SHP77 treated with DMSO at 0.1 percent for 48 hours (cell line): ENCODE measurements around the gene RGPD3.
"Not testable (repeated sequence)": the region's sequence is repeated elsewhere in the genome, so short reads cannot be mapped to it uniquely, and the experiment has no call there.

ENCODE experiments used
- DNase-seq: peaks from one replicate; lab custom pipeline; 2025; lab: John Stamatoyannopoulos, UW

RGPD3 gene

DNA sequence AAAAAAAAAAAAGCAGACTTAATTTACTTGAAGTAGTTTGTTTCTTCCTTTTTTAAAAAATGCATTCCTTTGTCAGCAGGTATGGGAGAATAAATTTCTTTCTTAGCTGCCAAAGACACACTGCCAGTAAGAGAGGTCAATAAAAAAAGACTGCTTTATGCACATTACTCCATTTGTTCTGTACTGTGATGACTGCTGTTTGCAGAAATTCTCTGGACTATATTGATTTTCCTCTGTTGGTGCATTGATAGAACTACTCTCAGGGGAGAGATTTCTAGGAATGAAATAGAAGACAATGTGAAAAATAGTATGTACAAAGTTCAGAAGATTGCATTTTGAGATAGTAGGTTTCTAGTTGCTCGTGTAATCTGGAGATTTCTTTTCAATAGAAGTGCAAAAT lies 11.3 kb upstream of the RGPD3 start:
- not testable (repeated sequence) for DNase-seq

- not testable (repeated sequence) for DNase-seq
Measured at GRCh38 chr2:106477647-106478046, 9.4 kb upstream of the RGPD3 start.

DNA sequence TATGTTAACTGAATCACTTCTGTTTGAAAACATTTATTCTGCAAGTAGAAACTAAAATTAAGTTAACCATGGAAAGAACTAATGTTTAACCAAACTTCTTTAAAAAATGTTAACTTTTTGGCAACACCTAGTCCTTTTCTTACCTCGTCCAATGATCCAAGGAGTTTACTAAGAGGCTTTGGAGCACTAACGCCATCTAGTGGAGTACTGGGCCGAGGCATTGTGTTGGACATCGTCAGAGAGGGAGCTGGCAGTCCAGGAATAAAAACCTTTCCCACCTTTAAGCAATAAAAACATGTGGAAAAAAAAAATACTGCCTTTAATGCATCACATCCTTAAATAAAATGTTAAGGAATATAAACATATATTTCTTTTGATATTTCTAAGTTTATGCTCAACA lies 2.4 kb upstream of the RGPD3 start:
- DNase-seq = not testable (repeated sequence)

DNA sequence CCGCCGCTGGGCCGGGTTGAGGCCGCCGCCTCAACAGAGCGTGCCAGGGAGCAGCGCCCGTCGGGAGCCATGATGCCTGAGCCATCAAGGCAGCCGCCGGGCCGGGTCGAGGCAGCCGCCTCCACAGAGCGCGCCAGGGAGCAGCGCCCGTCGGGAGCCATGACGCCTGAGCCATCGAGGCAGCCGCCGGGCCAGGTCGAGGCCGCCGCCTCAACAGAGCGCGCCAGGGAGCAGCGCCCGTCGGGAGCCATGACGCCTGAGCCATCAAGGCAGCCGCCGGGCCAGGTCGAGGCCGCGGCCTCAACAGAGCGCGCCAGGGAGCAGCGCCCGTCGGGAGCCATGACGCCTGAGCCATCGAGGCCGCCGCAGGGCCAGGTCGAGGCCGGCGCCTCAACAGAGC lies 697 bp downstream of the RGPD3 start:
- DNase-seq = not testable (repeated sequence)

DNA sequence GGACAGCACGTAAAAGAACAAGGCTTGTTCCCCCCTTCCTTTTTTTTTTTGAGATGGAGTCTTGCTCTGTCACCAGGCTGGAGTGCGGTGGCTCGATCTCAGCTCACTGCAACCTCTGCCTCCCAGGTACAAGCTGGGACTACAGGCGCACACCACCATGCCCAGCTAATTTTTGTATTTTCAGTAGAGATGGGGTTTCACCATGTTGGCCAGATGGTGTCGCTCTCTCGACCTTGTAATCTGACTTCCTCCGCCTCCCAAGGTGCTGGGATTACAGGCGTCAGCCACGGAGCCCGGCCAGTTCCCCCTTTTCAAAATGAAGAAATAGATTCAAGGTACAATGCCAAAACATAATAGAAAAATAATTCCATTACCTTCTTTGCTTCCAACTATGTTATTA lies 6.3 kb downstream of the RGPD3 start:
- DNase-seq = not testable (repeated sequence)

- DNase-seq = not testable (repeated sequence)
Measured at GRCh38 chr2:106390680-106391079, 77.5 kb downstream of the RGPD3 start.

DNA sequence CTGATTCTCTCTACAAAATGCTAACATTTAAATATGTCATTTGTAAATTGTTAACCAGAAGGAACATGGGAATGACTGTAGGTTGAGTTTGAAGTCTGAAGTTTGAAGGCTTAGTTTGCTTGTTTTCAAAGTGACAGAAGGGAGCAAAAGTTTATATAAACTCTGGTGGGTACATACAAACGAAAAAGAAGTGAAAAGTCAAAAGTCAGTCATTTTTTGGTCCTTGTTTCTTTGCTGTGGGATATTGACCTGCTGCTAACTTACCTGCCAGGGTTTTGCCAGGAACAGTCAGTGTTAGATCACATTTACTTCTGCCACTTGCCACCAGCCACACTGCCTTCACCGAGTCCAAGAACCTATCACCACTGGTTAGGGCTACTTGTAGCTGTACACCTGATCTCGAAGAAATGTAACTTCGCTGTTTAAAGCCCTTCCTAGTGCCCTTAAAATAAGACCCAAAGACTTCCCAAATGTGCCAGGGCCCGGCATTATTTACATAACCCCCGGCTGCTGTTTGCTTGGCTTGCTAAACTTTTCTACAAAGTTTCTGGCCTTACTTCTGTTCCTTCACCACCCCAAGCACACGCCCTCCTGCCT lies 79.3 kb downstream of the RGPD3 start:
- not testable (repeated sequence) for DNase-seq

GRCh38 chr2:106384548-106384947 lies 83.7 kb downstream of the RGPD3 start:
- DNase-seq = not testable (repeated sequence)

GRCh38 chr2:106381867-106382266 lies 86.3 kb downstream of the RGPD3 start:
- DNase-seq = not testable (repeated sequence)

DNA sequence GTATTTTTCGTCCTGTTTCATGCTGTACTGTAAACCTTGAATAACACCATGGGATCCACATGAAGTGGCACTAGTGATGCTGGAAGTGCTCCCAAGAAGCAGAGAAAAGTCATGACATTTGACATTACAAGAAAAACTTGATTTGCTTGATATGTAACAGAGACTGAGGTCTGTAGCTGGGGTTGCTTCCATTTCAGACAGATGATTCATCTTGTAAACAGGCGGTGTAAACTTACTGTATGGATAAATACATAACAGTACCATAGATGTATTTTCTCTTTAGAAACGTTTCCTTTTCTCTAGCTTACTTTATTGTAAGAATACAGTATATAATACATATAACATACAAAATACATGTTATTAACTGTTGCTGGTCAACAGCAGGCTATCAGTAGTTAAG lies 88.6 kb downstream of the RGPD3 start:
- DNase-seq = not testable (repeated sequence)

DNA sequence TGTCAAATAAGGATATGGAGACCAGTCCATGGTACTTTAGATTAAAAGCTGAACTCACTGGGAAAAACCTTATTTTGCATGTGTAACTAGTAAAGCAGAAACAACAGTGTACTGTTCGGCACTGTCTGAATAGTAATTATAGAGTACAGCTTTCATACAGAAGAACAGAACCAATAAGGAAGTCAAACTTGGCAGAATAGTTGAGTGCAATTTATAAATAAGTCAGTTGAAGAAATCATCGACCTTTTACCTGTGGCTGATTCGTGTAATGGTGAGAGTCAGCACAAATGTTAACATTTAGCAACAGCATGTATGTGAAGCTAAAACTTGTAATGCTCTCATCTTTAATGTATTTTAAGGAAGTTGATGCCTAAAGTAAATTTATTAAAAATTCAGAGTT lies 99.0 kb downstream of the RGPD3 start:
- not testable (repeated sequence) for DNase-seq

GRCh38 chr2:106366204-106366885 lies 101.9 kb downstream of the RGPD3 start:
- DNase-seq = no peak

DNA sequence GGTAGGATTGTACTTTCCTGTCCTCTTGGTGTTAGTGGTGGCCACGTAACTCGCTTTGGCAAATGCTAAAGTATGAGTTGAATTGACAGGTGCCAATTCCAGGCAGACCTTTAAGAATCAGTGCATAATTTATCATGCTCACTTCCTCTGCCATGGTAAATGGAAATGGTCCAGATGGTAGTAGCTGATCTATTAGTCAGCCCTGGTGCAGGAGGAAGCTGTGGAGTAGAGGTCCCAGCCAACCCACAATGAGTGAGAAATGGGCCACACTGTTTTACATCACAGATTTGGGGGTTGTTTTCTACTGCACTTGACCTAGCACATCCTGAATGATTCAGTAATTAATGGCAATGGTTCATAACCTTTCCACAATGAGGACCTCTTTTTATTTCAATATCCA lies 104.4 kb downstream of the RGPD3 start:
- DNase-seq = no peak

DNA sequence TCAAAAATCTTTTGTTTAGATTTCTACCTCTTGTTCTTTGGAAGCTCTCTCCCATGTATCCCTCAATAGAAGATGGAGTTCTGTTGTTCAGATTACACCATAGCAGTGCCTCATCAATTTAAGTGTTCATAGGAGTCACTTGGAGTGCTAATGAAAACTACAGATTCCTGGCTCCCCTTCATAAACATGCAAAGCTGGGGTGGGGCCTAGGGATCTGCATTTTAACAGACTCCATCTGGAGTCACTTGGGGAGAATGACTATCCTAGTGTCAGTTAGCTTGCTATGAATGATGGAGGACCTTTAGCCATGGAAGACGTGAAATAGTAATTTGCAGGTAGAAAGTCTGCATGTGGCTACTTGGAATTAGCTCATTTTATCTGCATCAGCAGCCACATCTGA lies 105.4 kb downstream of the RGPD3 start:
- DNase-seq = no peak

GRCh38 chr2:106359512-106359911 lies 108.7 kb downstream of the RGPD3 start:
- no peak for DNase-seq

GRCh38 chr2:106358521-106358920 lies 109.7 kb downstream of the RGPD3 start:
- DNase-seq = no peak

DNA sequence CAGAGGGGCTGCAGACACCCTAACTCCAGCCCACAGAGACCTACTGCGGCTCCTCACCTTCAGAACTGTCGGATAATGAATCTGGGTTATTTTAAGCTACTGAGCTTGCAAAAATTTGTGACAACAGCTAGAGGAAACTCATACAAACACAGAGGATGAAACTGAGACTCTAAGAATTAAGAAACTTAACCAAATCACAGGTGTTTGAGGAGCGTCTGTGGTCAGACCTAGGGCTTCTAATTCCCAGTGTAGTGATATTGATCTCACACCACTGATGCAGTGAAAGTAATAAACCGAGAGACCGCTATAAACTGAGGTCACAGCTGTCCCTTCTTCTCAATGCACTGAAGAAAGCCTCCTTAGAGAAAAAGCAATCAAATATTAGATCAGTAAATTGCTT lies 110.1 kb downstream of the RGPD3 start:
- no peak for DNase-seq

- no peak for DNase-seq
Measured at GRCh38 chr2:106356291-106356690, 111.9 kb downstream of the RGPD3 start.

DNA sequence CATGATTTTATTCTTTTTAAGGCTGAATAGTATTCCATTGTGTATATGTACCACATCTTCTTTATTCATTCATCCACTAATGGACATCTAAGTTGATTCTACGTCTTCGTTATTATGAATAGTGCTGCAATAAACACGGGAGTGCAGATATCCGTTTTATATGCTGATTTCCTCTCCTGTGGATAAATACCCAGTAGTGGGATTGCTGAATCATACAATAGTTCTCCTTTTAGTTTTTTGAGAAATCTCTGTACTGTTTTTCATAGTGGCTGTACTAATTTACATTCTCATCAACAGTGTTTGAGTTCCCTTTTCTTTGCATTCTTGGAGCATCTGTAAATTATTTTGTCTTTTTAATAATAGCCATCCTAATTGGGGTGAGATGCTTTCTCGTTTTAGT lies 114.5 kb downstream of the RGPD3 start:
- no peak for DNase-seq

DNA sequence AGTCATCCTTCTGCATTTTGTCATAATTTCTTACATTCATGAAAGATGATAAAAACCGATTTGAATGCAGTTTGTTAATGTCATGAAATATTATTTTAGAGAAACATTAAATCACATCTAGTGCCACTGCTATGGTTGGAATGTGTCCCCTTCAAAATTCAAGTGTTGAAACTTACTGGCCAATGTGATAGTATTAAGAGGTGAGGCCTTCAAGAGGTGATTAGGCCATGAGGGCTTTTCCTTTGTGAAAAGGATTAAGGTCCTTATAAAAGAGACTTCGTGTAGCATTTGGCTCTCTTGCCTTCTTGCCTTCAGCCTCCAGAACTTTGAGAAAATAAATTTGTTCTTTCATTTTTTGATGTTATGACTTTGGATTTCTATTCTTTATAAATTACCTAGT lies 117.2 kb downstream of the RGPD3 start:
- no peak for DNase-seq

GRCh38 chr2:106344302-106344701 lies 123.9 kb downstream of the RGPD3 start:
- no peak for DNase-seq

DNA sequence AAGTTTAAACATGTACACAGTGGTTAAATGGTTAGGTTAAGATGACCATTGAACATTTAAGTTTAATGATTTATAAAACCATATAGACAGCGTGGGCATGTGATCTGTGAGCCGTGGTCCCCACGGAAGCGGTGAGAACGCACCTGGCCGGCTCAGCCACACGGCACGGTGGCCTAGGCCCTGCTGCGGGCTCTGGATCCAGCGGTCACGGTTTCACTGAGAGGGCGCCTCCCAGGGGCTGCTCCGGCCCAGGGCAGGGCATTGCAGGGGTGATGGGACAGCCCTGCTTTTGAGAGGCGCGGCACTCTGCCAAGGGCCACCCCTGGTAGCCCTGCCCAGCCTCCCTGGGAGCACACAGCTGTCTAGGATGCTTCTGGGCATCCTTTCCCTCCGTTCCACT lies 124.9 kb downstream of the RGPD3 start:
- no peak for DNase-seq

- no peak for DNase-seq
Measured at GRCh38 chr2:106342831-106343251, 125.4 kb downstream of the RGPD3 start.

DNA sequence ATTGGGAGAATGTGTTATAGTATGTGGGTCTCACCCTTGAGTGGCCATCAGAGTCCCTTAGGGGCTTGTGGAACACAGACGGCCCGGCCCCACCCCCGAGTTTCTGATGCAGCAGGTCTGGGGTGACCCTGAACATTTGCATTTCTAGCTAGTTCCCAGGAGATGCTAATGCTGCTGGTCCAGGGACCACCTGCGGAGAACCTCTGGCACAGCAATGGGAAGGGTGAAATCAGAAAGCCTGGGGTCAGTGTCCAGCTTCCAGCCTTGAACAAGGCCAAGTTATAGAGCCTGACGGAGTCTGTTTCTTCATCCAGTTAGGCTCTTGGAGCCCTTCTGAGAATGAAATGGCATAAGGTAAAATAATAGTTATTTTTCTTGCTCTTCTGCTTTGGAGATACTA lies 126.5 kb downstream of the RGPD3 start:
- no peak for DNase-seq
